GM12891 (cell line): ENCODE data around the gene CKAP4.

ENCODE experiments used
- POLR2AphosphoS5 ChIP-seq: IDR thresholded peaks from 2 replicates; pipeline ENCODE4 v1.6.1; 2011; ENCODE audit warnings: low read depth, low read length, control low read depth
- TAF1 ChIP-seq: IDR thresholded peaks from 2 replicates; pipeline ENCODE4 v1.6.1; 2011; ENCODE audit warnings: low read depth, low read length, control low read depth

- TF ChIP-seq TAF1, result no peak
- no peak for TF ChIP-seq POLR2AphosphoS5
Observed at GRCh38 chr12:106269150-106269771, 21.4 kb upstream of the CKAP4 start.
